H9 (cell line): Measurements from ENCODE around the gene NTSR1. TPM values are rescaled to one million over a fixed set of nuclear protein-coding genes. Genes with fewer than 3 reads are reported as not detected.

Experiments
- DNase-seq: peaks from one replicate; pipeline ENCODE4 v3.0.0-alpha.2; 2017
- H2AFZ ChIP-seq: one replicate; pipeline ENCODE4 v1.6.1; 2013; ENCODE audit warnings: mild to moderate bottlenecking, low read length, control low read depth, moderate library complexity
- H2AK5ac ChIP-seq: 2 replicates; pipeline ENCODE4 v1.6.1; 2013; ENCODE audit warnings: low read length, control low read depth, mixed read lengths; ENCODE audit not compliant: insufficient read length
- H2BK120ac ChIP-seq: one replicate; pipeline ENCODE4 v1.6.1; 2013; ENCODE audit warnings: low read depth, mild to moderate bottlenecking, low read length, control low read depth, inconsistent platforms; ENCODE audit not compliant: poor library complexity, severe bottlenecking
- H2BK12ac ChIP-seq: 2 replicates; pipeline ENCODE4 v1.6.1; 2013; ENCODE audit warnings: low read length, control low read depth, mixed read lengths, low read depth; ENCODE audit not compliant: insufficient read length
- H2BK15ac ChIP-seq: 2 replicates; pipeline ENCODE4 v1.6.1; 2013; ENCODE audit warnings: low read depth, low read length, control low read depth
- H2BK20ac ChIP-seq: one replicate; pipeline ENCODE4 v1.6.1; 2013; ENCODE audit warnings: low read depth, mild to moderate bottlenecking, low read length, control low read depth, inconsistent platforms; ENCODE audit not compliant: poor library complexity, severe bottlenecking
- H2BK5ac ChIP-seq: 2 replicates; pipeline ENCODE4 v1.6.1; 2013; ENCODE audit warnings: low read length, control low read depth, mixed read lengths; ENCODE audit not compliant: insufficient read length
- H3K14ac ChIP-seq: 2 replicates; pipeline ENCODE4 v1.6.1; 2013; ENCODE audit warnings: low read length, control low read depth; ENCODE audit not compliant: insufficient read depth
- H3K18ac ChIP-seq: 2 replicates; pipeline ENCODE4 v1.6.1; 2013; ENCODE audit warnings: low read depth, mild to moderate bottlenecking, mixed read lengths, low read length, control low read depth; ENCODE audit not compliant: insufficient read length
- H3K23ac ChIP-seq: 2 replicates; pipeline ENCODE4 v1.6.1; 2013; ENCODE audit warnings: low read length, control low read depth, mixed read lengths, low read depth; ENCODE audit not compliant: insufficient read length
- H3K23me2 ChIP-seq: 2 replicates; pipeline ENCODE4 v1.6.1; 2013; ENCODE audit warnings: low read depth, mild to moderate bottlenecking, mixed read lengths, low read length, control low read depth; ENCODE audit not compliant: insufficient read length, poor library complexity, severe bottlenecking
- H3K27ac ChIP-seq: 2 replicates; pipeline ENCODE4 v1.5.1; 2013; ENCODE audit warnings: low read length, control low read depth, mixed read lengths, low read depth; ENCODE audit not compliant: insufficient read length
- H3K27me3 ChIP-seq: 2 replicates; pipeline ENCODE4 v1.6.1; 2013; ENCODE audit warnings: low read length, control low read depth, inconsistent platforms; ENCODE audit not compliant: insufficient read depth
- H3K4ac ChIP-seq: 2 replicates; pipeline ENCODE4 v1.6.1; 2013; ENCODE audit warnings: low read depth, mild to moderate bottlenecking, control low read depth, inconsistent platforms, low read length, moderate library complexity
- H3K4me1 ChIP-seq: 2 replicates; pipeline ENCODE4 v1.6.1; 2013; ENCODE audit warnings: low read length, control low read depth, inconsistent platforms; ENCODE audit not compliant: insufficient read depth
- H3K4me2 ChIP-seq: 2 replicates; pipeline ENCODE4 v1.6.1; 2013; ENCODE audit warnings: low read length, control low read depth, mixed read lengths; ENCODE audit not compliant: insufficient read length, insufficient read depth
- H3K56ac ChIP-seq: 2 replicates; pipeline ENCODE4 v1.6.1; 2013; ENCODE audit warnings: low read depth, mild to moderate bottlenecking, mixed read lengths, low read length, control low read depth; ENCODE audit not compliant: insufficient read length
- H3K79me1 ChIP-seq: 2 replicates; pipeline ENCODE4 v1.6.1; 2013; ENCODE audit warnings: low read depth, mild to moderate bottlenecking, moderate library complexity, low read length, control low read depth, inconsistent platforms; ENCODE audit not compliant: insufficient read depth, poor library complexity, severe bottlenecking
- H3K79me2 ChIP-seq: 2 replicates; pipeline ENCODE4 v1.6.1; 2013; ENCODE audit warnings: low read length, control low read depth, inconsistent platforms; ENCODE audit not compliant: insufficient read depth
- H3K9ac ChIP-seq: 2 replicates; pipeline ENCODE4 v1.6.1; 2013; ENCODE audit warnings: low read length, control low read depth, mixed read lengths; ENCODE audit not compliant: insufficient read length; ENCODE audit errors: extremely low read depth
- H3K9me3 ChIP-seq: one replicate; pipeline ENCODE4 v1.6.1; 2013; ENCODE audit warnings: low read depth, low read length, inconsistent platforms; ENCODE audit not compliant: control insufficient read depth
- H3T11ph ChIP-seq: one replicate; pipeline ENCODE4 v1.6.1; 2013; ENCODE audit warnings: mild to moderate bottlenecking, low read length, control low read depth, inconsistent platforms
- H4K20me1 ChIP-seq: one replicate; pipeline ENCODE4 v1.6.1; 2013; ENCODE audit not compliant: control insufficient read depth, insufficient read length, insufficient read depth
- H4K5ac ChIP-seq: 2 replicates; pipeline ENCODE4 v1.6.1; 2013; ENCODE audit warnings: low read depth, mild to moderate bottlenecking, mixed read lengths, low read length, control low read depth; ENCODE audit not compliant: insufficient read length
- H4K8ac ChIP-seq: replicated peaks from 2 replicates; pipeline ENCODE4 v1.6.1; 2013; ENCODE audit warnings: low read length, control low read depth, mixed read lengths, low read depth; ENCODE audit not compliant: insufficient read length
- H4K91ac ChIP-seq: 2 replicates; pipeline ENCODE4 v1.6.1; 2013; ENCODE audit warnings: low read depth, mild to moderate bottlenecking, moderate library complexity, mixed read lengths, low read length, control low read depth; ENCODE audit not compliant: insufficient read length
- H3K27ac Mint-ChIP-seq, 3 experiments: 2 replicates in 2 of 3; 3 replicates in 1 of 3; pipeline ENCODE4 v1.8.0; 2020 to 2021; ENCODE audit warnings: mixed read lengths in 3 of 3, mild to moderate bottlenecking in 1 of 3, moderate library complexity in 1 of 3
- H3K27me3 Mint-ChIP-seq: 2 replicates; pipeline ENCODE4 v1.8.0; 2021; ENCODE audit warnings: low read depth, mild to moderate bottlenecking, moderate library complexity, mixed read lengths
- H3K36me3 Mint-ChIP-seq, 3 experiments: 2 replicates in 2 of 3; 3 replicates in 1 of 3; pipeline ENCODE4 v1.8.0; 2020 to 2021; ENCODE audit warnings: low read depth in 3 of 3, mixed read lengths in 3 of 3; ENCODE audit not compliant: insufficient read depth in 1 of 3
- H3K4me1 Mint-ChIP-seq, 2 experiments: 2 replicates each; pipeline ENCODE4 v1.8.0; 2020; ENCODE audit warnings: mixed read lengths in 2 of 2
- H3K4me3 Mint-ChIP-seq, 2 experiments: 2 replicates in 1 of 2; 3 replicates in 1 of 2; pipeline ENCODE4 v1.8.0; 2020 to 2021; ENCODE audit warnings: mild to moderate bottlenecking in 2 of 2, mixed read lengths in 2 of 2, moderate library complexity in 1 of 2
- H3K9me3 Mint-ChIP-seq, 2 experiments: 2 replicates in 1 of 2; 3 replicates in 1 of 2; pipeline ENCODE4 v1.8.0; 2020; ENCODE audit warnings: mild to moderate bottlenecking in 2 of 2, mixed read lengths in 2 of 2, moderate library complexity in 1 of 2
- WGBS: extraction: QIAGEN DNeasy Blood & Tissue Kit; methylation state at CpG from one replicate; pipeline ENCODE4 v1.1.7; 2013; ENCODE audit warnings: missing lambda C conversion rate, low lambda C conversion rate, mixed read lengths; ENCODE audit not compliant: insufficient read length; ENCODE audit errors: extremely low coverage; 5-methylcytosine and 5-hydroxymethylcytosine counted together
- total RNA-seq: library from RNA; stranded (reverse); gene quantifications from 2 replicates; pipeline ENCODE4 v1.2.1, GENCODE V29; 2021
- TF ChIP-seq, protein P1 (sequence below): fragments of 200-600 bp; sonication (generic); conservative IDR thresholded peaks from 3 replicates; pipeline ENCODE4 v1.8.0; 2021; ENCODE audit warnings: antibody characterized with exemption, mild to moderate bottlenecking

The NTSR1 gene
- total RNA-seq, 1 experiment from 2014 or later = 0.11 TPM

DNA sequence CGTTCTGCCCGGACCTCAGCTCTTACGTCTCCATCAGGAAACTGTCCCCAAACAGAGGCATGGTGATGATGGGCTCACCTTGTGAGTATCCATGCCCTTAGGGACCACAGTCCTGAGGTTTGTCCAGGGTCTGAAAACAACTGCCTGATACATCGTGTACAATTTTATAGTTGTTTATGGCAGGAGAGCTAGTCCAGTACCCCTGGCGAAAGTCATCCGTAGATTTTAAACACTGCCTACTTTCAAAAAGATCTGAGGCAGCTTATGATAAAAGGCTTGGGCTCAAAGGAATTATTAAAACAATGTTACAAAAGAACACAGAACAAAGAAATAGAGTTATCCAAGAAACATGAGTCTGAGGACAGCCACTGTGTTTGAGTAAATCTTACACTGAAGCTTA, 14.0 kb downstream of the NTSR1 start:
- no peak overlapping the region for H4K8ac ChIP-seq
- no peak overlapping the region for H3K4me3 Mint-ChIP-seq
- no peak for DNase-seq
- H3K4me2 ChIP-seq = no peak overlapping the region
- H3K4me1 Mint-ChIP-seq = peaks cover 0 to 2% of the 10 kb centered on the region in 2 experiments; a peak in 1 of 4 replicates
- H2BK20ac ChIP-seq = no peak overlapping the region
- H3K4me1 ChIP-seq = no peaks in the 10 kb centered on the region
- H3K79me2 ChIP-seq = no peaks in the 10 kb centered on the region
- H3K14ac ChIP-seq = no peak overlapping the region
- no peak overlapping the region for H2BK120ac ChIP-seq
- no peaks in the 10 kb centered on the region for H3K27me3 ChIP-seq
- peaks cover 4% of the 10 kb centered on the region for H3K9me3 ChIP-seq
- H4K91ac ChIP-seq = no peak overlapping the region
- no peak overlapping the region for H4K5ac ChIP-seq
- H3K36me3 Mint-ChIP-seq = peaks cover 2 to 20% (median 4%) of the 10 kb centered on the region in 3 experiments; a peak in 6 of 7 replicates
- H2BK5ac ChIP-seq = no peak overlapping the region
- no peak overlapping the region for H2BK15ac ChIP-seq
- H2BK12ac ChIP-seq = no peak overlapping the region
- H2AFZ ChIP-seq = no peak overlapping the region
- no peak overlapping the region for H3T11ph ChIP-seq
- no peak overlapping the region for H2AK5ac ChIP-seq
- H3K27ac ChIP-seq = no peak overlapping the region
- no CpG with 5 or more reads among the region's 6 CpGs for WGBS
- no peak overlapping the region for H3K4ac ChIP-seq
- H3K27me3 Mint-ChIP-seq = peaks cover 40% of the 10 kb centered on the region
- no peaks in the 10 kb centered on the region for H3K23me2 ChIP-seq
- H3K23ac ChIP-seq = no peak overlapping the region
- TF ChIP-seq, protein P1, sequence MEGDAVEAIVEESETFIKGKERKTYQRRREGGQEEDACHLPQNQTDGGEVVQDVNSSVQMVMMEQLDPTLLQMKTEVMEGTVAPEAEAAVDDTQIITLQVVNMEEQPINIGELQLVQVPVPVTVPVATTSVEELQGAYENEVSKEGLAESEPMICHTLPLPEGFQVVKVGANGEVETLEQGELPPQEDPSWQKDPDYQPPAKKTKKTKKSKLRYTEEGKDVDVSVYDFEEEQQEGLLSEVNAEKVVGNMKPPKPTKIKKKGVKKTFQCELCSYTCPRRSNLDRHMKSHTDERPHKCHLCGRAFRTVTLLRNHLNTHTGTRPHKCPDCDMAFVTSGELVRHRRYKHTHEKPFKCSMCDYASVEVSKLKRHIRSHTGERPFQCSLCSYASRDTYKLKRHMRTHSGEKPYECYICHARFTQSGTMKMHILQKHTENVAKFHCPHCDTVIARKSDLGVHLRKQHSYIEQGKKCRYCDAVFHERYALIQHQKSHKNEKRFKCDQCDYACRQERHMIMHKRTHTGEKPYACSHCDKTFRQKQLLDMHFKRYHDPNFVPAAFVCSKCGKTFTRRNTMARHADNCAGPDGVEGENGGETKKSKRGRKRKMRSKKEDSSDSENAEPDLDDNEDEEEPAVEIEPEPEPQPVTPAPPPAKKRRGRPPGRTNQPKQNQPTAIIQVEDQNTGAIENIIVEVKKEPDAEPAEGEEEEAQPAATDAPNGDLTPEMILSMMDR = no peak
- no peak overlapping the region for H3K56ac ChIP-seq
- no peak overlapping the region for H3K27ac Mint-ChIP-seq
- no peak overlapping the region for H3K18ac ChIP-seq
- H3K79me1 ChIP-seq = no peaks in the 10 kb centered on the region
- H3K9me3 Mint-ChIP-seq = peaks cover 20 to 28% of the 10 kb centered on the region in 2 experiments
- no peak overlapping the region for H3K9ac ChIP-seq
- H4K20me1 ChIP-seq = no peaks in the 10 kb centered on the region
